ENCODE measurements around the gene ZBTB4.

GRCh38 chr17:7428557-7428956 lies 50.9 kb downstream of the ZBTB4 start, which contains the start of gene SPEM3:
- TF ChIP-seq ZNF263 (CRISPR knock-in tag; IDR thresholded peaks at IDR 0.05; ENCODE audit: borderline replicate concordance) (no peak), FOXA1 (IDR thresholded peaks at IDR 0.05; ENCODE audit: borderline replicate concordance) (no peak), NONO (IDR thresholded peaks at IDR 0.05; ENCODE audit: low read depth in 2 of 2, low read length in 1 of 2) (no peak)
